Mesendoderm (in vitro differentiated cells): ENCODE results near the gene PRKG2.

Source experiments
- DNase-seq: peaks from one replicate; pipeline ENCODE4 v3.0.0; 2013
- H2AK5ac ChIP-seq: 2 replicates; pipeline ENCODE4 v1.6.1; 2013; ENCODE audit warnings: low read length, inconsistent platforms
- H2BK120ac ChIP-seq: 2 replicates; pipeline ENCODE4 v1.6.1; 2013; ENCODE audit warnings: low read depth, mild to moderate bottlenecking, low read length, moderate library complexity, mixed read lengths
- H2BK15ac ChIP-seq: replicated peaks from 2 replicates; pipeline ENCODE4 v1.6.1; 2013; ENCODE audit warnings: low read depth, mild to moderate bottlenecking, moderate library complexity
- H2BK5ac ChIP-seq: 2 replicates; pipeline ENCODE4 v1.6.1; 2013; ENCODE audit warnings: low read length, inconsistent platforms
- H3K18ac ChIP-seq: 2 replicates; pipeline ENCODE4 v1.6.1; 2013; ENCODE audit warnings: mild to moderate bottlenecking, low read length, mixed read lengths
- H3K23ac ChIP-seq: one replicate; pipeline ENCODE4 v1.6.1; 2013; ENCODE audit warnings: low read length
- H3K27ac ChIP-seq: 2 replicates; pipeline ENCODE4 v1.5.1; 2013; ENCODE audit warnings: low read depth, mild to moderate bottlenecking, inconsistent platforms, low read length, moderate library complexity
- H3K27me3 ChIP-seq: 2 replicates; pipeline ENCODE4 v1.6.1; 2013; ENCODE audit warnings: low read length, control low read depth, mild to moderate bottlenecking, inconsistent platforms; ENCODE audit not compliant: insufficient read depth, poor library complexity
- H3K36me3 ChIP-seq: 2 replicates; pipeline ENCODE4 v1.6.1; 2013; ENCODE audit warnings: low read length, inconsistent platforms; ENCODE audit not compliant: control insufficient read depth, insufficient read depth
- H3K4ac ChIP-seq: one replicate; pipeline ENCODE4 v1.6.1; 2013; ENCODE audit warnings: low read depth, mild to moderate bottlenecking, low read length, moderate library complexity
- H3K4me1 ChIP-seq: 2 replicates; pipeline ENCODE4 v1.6.1; 2013; ENCODE audit warnings: low read depth, low read length, inconsistent platforms; ENCODE audit not compliant: control insufficient read depth
- H3K4me2 ChIP-seq: 2 replicates; pipeline ENCODE4 v1.6.1; 2013; ENCODE audit warnings: low read length
- H3K4me3 ChIP-seq: 2 replicates; pipeline ENCODE4 v1.5.1; 2013; ENCODE audit warnings: mild to moderate bottlenecking, low read length
- H3K56ac ChIP-seq: one replicate; pipeline ENCODE4 v1.6.1; 2013; ENCODE audit warnings: low read length
- H3K79me1 ChIP-seq: 2 replicates; pipeline ENCODE4 v1.6.1; 2013; ENCODE audit warnings: low read length, inconsistent platforms
- H3K79me2 ChIP-seq: 2 replicates; pipeline ENCODE4 v1.6.1; 2013; ENCODE audit warnings: mild to moderate bottlenecking, low read length; ENCODE audit not compliant: control insufficient read depth, insufficient read depth
- H3K9ac ChIP-seq: 2 replicates; pipeline ENCODE4 v1.6.1; 2013; ENCODE audit warnings: low read length, inconsistent platforms
- H4K5ac ChIP-seq: one replicate; pipeline ENCODE4 v1.6.1; 2013; ENCODE audit warnings: low read length
- H4K8ac ChIP-seq: one replicate; pipeline ENCODE4 v1.6.1; 2013; ENCODE audit warnings: low read depth, mild to moderate bottlenecking, control low read depth, low read length, moderate library complexity
- WGBS: extraction: QIAGEN DNeasy Blood & Tissue Kit; methylation state at CpG from one replicate; pipeline ENCODE4 v1.1.7; 2013; ENCODE audit warnings: low lambda C conversion rate, missing lambda C conversion rate; ENCODE audit not compliant: insufficient coverage; ENCODE audit errors: extremely low coverage; 5-methylcytosine and 5-hydroxymethylcytosine counted together

PRKG2 gene

DNA sequence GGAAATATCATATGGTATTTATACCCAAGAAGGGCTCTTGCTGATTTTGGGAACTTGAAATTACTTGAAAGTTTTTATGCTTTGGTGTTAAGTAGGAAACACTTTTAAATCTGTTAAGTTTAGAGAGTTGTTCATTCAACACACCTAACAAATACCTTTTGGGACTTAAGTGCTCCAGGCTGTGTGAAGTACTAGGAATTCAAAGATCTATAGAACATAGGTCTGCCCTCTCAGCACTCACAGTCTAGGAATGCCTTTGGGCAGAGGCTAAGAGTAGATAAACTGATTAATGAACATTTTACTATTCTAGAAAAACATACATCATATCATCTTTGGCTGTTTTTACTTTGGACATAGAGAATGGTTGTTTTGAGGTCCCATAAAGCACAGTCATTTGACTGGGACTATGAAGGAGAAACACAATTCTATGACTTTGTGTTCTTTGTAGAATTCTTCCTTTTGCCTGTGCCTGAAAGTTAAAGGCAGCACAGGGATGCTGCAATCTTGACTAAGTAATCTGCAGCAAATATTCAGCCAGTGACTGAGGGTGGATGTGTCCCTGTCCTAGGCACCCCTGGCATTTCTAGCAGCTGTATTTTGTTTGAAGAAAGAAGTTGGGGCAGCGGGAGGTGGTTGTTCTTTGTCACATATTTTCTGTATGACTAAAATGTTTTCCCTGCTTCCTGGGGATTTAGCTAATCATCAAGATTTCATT lies 176.2 kb downstream of the PRKG2 start:
- Histone ChIP-seq H3K4me2 (no peak overlapping the region), H2BK5ac (no peak overlapping the region), H3K27me3 (no peaks in the 10 kb centered on the region), H3K27ac (no peak overlapping the region), H3K56ac (no peak overlapping the region), H3K79me1 (no peaks in the 10 kb centered on the region), H3K23ac (no peak overlapping the region), H3K36me3 (no peaks in the 10 kb centered on the region), H3K4ac (no peak overlapping the region), H3K9ac (no peak overlapping the region), H3K79me2 (no peaks in the 10 kb centered on the region), H4K8ac (no peak overlapping the region), H3K18ac (no peak overlapping the region), H3K4me1 (no peaks in the 10 kb centered on the region), H4K5ac (no peak overlapping the region), H3K4me3 (no peak overlapping the region), H2AK5ac (no peak overlapping the region), H2BK120ac (no peak overlapping the region), H2BK15ac (no peak overlapping the region)
- no CpG with 5 or more reads among the region's 1 CpG for WGBS
- DNase-seq: no peak
